ENCODE measurements around the gene NUP188. TPM values are rescaled to one million over a fixed set of nuclear protein-coding genes. Genes with fewer than 3 reads are reported as not detected.
A peak's percentile ranks its signal among the peaks of the same experiment; 100 is the strongest.

The NUP188 gene
- total and polyA plus RNA-seq, 2 experiments from 2014 or later: 35.8 to 52.0 TPM

DNA sequence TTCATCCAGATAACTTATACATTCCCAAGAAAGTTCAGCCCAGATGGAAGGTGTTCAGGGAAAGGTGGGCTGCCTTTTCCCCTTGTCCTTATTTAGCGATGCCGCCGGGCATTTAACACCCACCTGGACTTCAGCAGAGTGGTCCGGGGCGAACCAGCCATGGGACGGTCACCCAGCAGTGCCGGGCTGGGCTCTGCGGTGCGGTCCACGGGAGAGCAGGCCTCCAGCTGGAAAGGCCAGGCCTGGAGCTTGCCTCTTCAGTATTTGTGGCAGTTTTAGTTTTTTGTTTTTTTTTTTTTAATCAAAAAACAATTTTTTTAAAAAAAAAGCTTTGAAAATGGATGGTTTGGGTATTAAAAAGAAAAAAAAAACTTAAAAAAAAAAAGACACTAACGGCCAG lies 30.8 kb upstream of the NUP188 start:
- no peak for TF ChIP-seq CTCF (IDR thresholded peaks at IDR 0.05; ENCODE audit: low read depth, low read length)
- Histone ChIP-seq H3K27me3 (no peaks in the 10 kb centered on the region), H3K4me1 (ENCODE audit: low read depth) (peaks cover 4% of the 10 kb centered on the region), H3K4me3 (no peak overlapping the region), H3K27ac (no peak overlapping the region), H3K9me3 (ENCODE audit: low read depth) (no peaks in the 10 kb centered on the region), H3K36me3 (peaks cover 2% of the 10 kb centered on the region)
- no peak for DNase-seq (ENCODE audit: low read depth in 1 of 2, low spot score in 1 of 2)

DNA sequence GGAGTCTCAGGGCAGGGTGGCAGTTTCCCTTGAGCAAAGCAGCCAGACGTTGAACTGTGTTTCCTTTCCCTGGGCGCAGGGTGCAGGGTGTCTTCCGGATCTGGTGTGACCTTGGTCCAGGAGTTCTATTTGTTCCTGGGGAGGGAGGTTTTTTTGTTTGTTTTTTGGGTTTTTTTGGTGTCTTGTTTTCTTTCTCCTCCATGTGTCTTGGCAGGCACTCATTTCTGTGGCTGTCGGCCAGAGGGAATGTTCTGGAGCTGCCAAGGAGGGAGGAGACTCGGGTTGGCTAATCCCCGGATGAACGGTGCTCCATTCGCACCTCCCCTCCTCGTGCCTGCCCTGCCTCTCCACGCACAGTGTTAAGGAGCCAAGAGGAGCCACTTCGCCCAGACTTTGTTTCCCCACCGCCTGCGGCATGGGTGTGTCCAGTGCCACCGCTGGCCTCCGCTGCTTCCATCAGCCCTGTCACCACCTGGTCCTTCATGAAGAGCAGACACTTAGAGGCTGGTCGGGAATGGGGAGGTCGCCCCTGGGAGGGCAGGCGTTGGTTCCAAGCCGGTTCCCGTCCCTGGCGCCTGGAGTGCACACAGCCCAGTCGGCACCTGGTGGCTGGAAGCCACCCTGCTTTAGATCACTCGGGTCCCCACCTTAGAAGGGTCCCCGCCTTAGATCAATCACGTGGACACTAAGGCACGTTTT lies 30.2 kb upstream of the NUP188 start:
- DNase-seq (ENCODE audit: low read depth in 1 of 2, low spot score in 1 of 2): peak in 1 of 2 donors; percentile 93
- H3K4me1 ChIP-seq (ENCODE audit: low read depth): no peaks in the 10 kb centered on the region
- no peak overlapping the region for H3K27ac ChIP-seq
- H3K9me3 ChIP-seq (ENCODE audit: low read depth): no peaks in the 10 kb centered on the region
- TF ChIP-seq CTCF (IDR thresholded peaks at IDR 0.05; ENCODE audit: low read depth, low read length): no peak
- H3K4me3 ChIP-seq: no peak overlapping the region
- H3K27me3 ChIP-seq: no peaks in the 10 kb centered on the region
- H3K36me3 ChIP-seq: peaks cover 2% of the 10 kb centered on the region

DNA sequence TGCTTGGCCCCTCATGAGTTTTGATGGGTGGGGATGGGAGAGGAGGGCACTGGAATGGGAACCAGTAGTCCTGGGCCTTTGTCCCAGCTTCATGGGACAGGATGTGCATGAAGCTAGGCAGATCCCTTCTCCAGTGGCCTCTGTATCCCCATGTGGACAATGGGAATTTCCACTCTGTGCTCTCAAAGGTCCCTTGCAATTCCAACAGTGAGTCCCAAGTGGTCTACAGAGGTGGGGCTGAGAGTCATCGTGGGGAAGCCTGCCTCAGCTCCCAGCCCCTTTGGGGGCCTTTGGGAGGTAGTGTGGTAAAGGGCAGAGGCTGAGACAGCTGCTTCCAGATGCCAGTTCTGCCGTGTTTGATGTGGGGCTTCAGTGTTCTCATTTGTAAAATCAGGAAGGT lies 28.6 kb upstream of the NUP188 start:
- DNase-seq (ENCODE audit: low read depth in 1 of 2, low spot score in 1 of 2): no peak
- no peak for TF ChIP-seq CTCF (IDR thresholded peaks at IDR 0.05; ENCODE audit: low read depth, low read length)
- Histone ChIP-seq H3K4me1 (ENCODE audit: low read depth) (no peaks in the 10 kb centered on the region), H3K36me3 (peaks cover 2% of the 10 kb centered on the region), H3K27ac (peak overlapping the region; percentile 60), H3K27me3 (no peaks in the 10 kb centered on the region), H3K4me3 (no peak overlapping the region), H3K9me3 (ENCODE audit: low read depth) (no peaks in the 10 kb centered on the region)

GRCh38 chr9:128919402-128920089 lies 28.0 kb upstream of the NUP188 start:
- Histone ChIP-seq H3K4me3 (no peak overlapping the region), H3K27me3 (no peaks in the 10 kb centered on the region), H3K36me3 (peaks cover 2% of the 10 kb centered on the region), H3K9me3 (ENCODE audit: low read depth) (no peaks in the 10 kb centered on the region), H3K27ac (peak overlapping the region; percentile 60), H3K4me1 (ENCODE audit: low read depth) (no peaks in the 10 kb centered on the region)
- TF ChIP-seq CTCF (IDR thresholded peaks at IDR 0.05; ENCODE audit: low read depth, low read length): no peak
- no peak for DNase-seq (ENCODE audit: low read depth in 1 of 2, low spot score in 1 of 2)

DNA sequence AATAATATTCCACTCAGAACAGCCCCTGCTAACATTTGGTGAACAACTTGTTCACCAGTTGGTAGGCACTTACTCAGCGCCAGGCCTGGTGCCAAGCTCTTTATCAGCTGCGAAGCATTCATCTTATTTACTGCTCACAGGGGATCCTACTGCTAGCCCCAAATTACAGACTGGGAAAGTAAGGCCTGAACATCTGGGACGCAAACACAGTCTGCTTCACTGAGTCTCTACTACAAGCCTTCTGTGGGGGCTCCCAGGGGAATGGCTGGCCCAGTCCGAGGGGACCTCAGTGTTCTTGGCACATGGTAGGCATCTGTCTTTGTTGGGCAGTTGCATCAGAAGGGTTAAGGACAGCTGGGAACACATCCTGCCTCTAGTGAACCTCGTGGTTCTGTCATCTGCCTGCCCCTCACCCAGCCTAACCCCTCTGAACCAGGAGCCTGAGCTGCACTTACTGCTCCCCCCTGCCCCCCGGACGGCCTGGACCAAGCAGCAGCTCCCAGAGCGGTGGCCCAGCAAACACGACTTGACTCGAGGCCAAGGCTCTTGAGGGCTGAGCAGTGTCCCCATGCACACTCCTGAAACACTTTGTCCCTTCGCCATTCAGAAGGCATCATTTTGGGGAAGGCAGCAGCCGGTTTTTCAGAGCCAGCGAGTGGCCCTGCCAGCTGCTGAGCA lies 27.0 kb upstream of the NUP188 start, which contains the start of gene PHYHD1:
Gene PHYHD1 (plus strand): TSS at position 602 of the 678 bp plus-strand sequence. CDS start 1,342 bp downstream, outside the sequence.
- no peaks in the 10 kb centered on the region for H3K27me3 ChIP-seq
- no peaks in the 10 kb centered on the region for H3K9me3 ChIP-seq (ENCODE audit: low read depth)
- H3K4me3 ChIP-seq: peak within 1 kb of the TSS; percentile 55
- peak in 1 of 2 donors; percentile 71 for DNase-seq (ENCODE audit: low read depth in 1 of 2, low spot score in 1 of 2)
- no peaks in the 10 kb centered on the region for H3K4me1 ChIP-seq (ENCODE audit: low read depth)
- no peak for TF ChIP-seq CTCF (IDR thresholded peaks at IDR 0.05; ENCODE audit: low read depth, low read length)
- H3K36me3 ChIP-seq: peaks cover 2% of the 10 kb centered on the region
- peak within 1 kb of the TSS; percentile 92 for H3K27ac ChIP-seq

Measured in cardiac muscle cell (in vitro differentiated cells and primary cell).